ENCODE data around the gene CCDC142. TPM values are rescaled to one million over a fixed set of nuclear protein-coding genes. Genes with fewer than 3 reads are reported as not detected.
A peak's percentile ranks its signal among the peaks of the same experiment; 100 is the strongest.
"Not testable (repeated sequence)": the region's sequence is repeated elsewhere in the genome, so short reads cannot be mapped to it uniquely, and the experiment has no call there.

The CCDC142 gene
- total RNA-seq, 1 experiment from 2014 or later: 8.9 TPM

DNA sequence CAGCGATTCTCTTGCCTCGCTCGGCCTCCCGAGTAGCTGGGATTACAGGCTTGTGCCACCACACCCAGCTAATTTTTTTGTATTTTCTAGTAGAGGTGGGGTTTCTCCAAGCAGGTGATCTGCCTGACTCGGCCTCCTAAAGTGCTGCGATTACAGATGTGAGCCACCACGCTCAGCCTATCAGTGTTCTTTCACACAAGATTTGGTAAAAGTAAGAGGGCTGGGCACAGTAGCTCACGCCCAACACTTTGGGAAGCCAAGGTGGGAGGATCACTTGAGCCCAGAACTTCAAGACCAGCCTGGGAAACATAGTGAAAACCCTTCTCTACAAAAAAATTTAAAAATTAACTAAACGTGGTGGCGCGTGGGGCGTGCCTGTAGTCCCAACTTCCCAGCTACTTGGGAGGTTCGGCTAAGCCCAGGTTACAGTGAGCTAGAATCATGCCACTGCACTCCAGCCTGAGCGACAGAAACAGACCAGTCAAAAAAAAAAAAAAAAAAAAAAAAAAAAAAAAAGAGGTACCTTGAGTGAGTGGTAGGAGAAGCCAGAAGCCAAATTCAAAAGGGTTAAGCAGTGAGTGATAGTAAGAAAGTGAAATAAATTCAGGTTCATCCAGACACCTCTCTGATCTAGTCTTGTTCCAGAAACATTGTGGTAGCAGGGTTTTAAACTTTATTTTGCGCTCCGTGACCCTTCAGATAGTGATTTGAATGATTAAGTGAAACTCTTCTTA, 11.3 kb downstream of the CCDC142 start:
- no peak for DNase-seq (ENCODE audit: low read depth)

DNA sequence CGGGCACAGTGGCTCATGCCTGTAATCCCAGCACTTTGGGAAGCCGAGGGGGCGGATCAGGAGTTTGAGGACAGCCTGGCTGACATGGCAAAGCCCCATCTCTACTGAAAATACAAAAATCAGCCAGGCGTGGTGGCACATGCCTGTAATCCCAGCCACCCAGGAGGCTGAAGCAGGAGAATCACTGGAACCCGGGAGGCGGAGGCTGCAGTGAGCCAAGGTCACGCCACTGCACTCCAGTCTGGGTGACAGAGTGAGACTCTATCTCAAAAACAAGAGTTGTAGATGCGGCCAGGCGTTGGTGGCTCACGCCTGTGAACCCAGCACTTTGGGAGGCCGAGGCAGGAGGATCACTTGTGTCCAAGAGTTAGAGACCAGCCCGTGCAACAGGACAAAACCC, 12.1 kb downstream of the CCDC142 start:
- DNase-seq (ENCODE audit: low read depth): not testable (repeated sequence)

DNA sequence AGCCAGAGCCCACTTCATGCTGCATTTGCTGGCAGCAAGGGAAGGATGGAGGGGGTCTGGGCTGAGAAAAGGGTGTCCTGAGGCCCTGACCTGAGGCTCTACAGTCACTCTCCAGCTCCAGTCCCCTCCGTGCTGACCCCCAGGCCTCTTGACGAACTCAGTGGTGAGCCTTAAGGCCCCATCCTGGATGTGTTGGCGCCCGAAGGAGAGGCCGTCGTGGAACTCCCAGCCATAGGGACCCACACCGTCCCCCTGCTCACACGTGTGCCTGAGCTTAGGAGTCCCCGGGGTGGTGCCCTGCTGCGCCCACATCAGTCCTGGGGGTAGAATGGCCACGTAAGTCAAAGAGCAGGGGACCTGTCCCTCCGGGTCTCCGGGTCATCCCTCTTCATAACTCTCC, 18.4 kb downstream of the CCDC142 start:
- no peak for DNase-seq (ENCODE audit: low read depth)

DNA sequence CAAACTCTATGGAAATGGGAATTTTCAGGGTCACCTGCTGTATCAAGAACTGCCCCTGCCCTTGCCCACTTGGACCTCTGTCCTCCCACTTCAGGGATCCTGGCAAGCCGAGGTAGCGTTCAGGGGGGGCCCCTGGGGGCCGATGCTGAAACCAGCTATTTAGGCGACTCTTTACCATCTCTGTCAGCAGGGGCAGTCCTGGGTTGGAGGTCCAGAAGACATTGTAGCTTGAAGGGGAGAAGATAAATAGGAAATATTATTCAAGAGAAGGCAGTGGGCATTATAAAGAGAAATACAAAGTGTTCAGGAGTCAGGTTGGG, 20.1 kb downstream of the CCDC142 start:
- DNase-seq (ENCODE audit: low read depth): no peak

DNA sequence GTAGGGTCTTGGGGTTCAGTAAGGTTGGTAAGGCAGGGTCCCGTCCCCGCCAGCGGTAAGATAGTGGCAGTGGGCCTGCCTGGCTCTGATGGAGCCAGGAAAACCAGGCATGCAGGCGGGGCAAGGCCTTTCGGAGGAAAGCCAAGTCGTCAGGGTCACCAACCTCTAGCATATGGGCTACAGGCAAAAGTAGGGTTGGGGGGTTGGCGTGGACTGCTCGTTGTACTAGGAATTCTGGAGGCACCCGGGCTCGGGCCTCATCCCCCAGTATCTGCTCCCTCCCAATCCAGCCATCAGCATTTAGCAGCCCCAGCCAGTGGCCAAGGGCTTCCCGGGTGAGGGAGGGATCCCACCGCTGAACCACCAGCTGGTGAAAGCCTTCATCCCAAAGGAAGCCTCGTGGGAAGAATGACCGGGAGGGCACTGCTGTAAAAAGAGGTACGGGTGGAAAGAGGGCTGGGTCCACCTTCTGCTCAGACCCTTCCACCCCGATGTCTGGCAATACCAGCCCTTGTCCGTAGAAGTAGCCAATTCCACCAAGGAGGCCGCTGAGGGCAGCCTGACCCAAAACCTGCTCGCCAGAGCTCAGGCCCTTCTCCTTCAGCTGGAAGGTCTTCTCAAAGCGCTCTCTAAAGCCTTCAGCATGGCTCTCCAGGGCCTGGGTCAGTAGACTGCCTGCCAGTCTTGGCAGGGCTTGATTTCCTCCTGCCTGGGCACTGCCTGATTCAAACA, 20.6 kb downstream of the CCDC142 start:
- no peak for DNase-seq (ENCODE audit: low read depth)

DNA sequence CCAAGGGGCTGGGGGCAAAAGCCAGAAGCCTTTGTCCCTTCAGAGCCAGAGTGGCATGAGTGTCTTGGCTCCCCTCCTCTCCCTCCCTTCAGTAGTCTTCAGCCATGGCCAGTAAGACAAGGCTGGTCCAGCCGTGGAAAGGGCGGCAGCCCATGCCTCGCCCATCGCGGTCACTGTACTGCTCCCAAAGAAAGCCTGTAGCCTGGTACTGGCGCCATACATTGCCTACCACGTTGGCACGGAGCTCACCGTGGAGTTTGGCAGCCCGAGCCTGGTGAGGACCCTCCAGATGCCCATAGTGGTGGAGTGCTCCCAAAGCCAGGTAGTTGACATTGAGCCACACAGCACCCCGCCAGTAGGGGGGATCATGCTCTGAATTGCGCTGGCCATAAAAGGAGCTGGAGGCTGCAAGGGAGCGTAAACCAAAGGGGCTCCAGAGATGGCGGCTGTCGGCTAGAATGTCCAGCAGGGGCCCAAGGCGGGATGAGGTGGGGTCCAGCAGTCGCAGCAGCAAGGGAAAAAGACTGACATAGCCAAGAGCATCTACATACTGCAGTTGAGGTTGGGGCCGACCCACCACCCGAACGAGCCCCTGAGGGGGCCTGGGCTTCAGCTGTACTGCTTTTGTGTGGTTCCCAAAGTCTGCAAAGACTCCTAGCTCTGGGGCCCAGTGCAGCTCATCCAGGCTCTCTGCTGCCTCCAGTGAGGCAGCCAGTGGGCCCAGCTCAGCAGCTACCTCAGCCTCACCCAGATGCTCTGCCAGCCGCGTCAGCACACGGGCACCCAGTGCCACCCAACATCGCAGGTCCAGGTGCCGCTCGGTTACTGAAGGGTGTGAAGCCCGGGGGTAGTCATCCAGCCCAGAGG, 21.4 kb downstream of the CCDC142 start:
- DNase-seq (ENCODE audit: low read depth): no peak

DNA sequence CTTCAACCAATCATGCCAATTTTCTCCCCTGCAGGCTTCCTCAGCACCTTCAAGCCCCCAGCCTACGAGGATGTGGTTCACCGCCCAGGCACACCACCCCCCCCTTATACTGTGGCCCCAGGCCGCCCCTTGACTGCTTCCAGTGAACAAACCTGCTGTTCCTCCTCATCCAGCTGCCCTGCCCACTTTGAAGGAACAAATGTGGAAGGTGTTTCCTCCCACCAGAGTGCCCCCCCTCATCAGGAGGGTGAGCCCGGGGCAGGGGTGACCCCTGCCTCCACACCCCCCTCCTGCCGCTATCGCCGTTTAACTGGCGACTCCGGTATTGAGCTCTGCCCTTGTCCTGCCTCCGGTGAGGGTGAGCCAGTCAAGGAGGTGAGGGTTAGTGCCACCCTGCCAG, 22.6 kb downstream of the CCDC142 start:
- DNase-seq (ENCODE audit: low read depth): not testable (repeated sequence)

DNA sequence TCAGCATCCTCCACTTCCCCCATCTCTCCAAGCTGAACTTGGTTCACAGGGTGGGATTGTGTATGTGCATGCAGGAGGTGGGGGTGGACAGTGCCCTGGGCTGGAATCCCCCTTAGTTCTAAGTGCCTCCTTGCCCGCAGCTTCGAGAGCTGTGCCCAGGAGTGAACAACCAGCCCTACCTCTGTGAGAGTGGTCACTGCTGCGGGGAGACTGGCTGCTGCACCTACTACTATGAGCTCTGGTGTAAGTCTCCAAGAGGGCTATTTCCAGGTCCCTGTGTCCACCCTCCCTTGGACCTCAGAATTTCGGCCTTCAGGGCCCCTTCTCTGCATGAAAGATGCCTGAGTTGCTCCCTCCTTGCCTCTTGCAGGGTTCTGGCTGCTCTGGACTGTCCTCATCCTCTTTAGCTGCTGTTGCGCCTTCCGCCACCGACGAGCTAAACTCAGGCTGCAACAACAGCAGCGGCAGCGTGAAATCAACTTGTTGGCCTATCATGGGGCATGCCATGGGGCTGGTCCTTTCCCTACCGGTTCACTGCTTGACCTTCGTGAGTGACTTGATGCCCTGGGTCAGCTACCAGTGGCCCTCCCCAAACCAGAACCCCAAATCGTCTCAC, 23.2 kb downstream of the CCDC142 start:
- not testable (repeated sequence) for DNase-seq (ENCODE audit: low read depth)

DNA sequence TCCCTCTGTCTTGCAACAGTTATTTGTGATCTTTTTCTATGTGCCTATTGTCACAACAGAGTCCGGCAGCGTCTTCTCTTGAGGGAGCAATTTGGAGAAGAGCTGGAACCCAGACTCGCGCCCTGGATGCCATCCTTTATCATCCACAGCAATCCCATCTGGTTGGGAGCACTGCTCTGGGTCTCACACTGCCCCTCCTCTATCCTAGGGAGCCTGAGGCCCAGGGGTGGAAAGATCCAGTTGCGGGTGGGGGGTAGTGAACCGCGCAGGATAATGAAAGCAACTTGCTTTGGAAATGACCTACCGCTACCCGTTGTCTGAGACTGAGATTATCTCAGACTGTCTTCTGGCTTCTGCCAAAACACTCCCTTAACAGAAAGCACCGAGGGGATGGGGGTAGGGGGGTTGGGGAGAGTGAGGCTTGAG, 23.8 kb downstream of the CCDC142 start:
- DNase-seq (ENCODE audit: low read depth): no peak

DNA sequence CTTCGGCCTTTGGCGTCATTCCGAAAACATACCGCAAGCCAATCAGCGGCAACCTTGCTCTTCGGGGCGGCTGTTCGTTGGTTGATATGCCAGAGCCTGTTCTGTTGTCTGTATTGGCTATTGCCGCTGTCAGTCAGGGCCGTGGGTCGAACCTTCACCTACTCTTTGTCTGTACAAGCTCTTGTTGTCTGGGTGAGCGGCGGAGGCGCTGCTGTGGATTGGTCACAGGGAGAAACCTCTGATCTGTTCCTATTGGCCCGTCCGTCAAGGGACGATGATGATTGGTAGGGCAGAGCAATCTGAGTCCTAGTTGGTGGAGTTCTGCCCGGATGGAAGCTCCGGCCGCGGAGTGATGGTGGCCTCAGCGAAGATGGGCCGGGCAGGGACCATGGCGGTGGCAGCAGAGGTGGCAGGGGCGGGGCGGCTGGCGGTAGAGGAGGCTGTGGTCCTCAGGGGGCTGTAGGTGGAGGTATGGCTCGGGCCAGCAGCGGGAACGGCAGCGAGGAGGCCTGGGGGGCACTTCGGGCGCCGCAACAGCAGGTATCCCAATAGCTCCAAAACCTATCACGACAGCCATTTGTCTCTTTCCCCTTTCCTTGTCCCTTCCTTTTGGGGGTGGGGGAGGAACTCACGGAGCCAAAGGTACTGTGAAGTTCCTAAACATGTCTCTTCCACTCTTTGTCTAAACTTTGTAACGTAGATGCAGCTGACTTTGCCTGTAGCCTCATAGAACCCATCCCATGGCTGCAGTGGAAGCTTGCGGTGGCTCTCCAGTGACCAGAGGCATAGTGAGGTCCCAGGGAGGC, 24.5 kb downstream of the CCDC142 start, which contains the start of gene WBP1:
WBP1 (plus strand) TSS at position 307 of the 806 bp plus-strand sequence; CDS start at position 472, 165 bp downstream.
- peak; percentile 100 for DNase-seq (ENCODE audit: low read depth)

DNA sequence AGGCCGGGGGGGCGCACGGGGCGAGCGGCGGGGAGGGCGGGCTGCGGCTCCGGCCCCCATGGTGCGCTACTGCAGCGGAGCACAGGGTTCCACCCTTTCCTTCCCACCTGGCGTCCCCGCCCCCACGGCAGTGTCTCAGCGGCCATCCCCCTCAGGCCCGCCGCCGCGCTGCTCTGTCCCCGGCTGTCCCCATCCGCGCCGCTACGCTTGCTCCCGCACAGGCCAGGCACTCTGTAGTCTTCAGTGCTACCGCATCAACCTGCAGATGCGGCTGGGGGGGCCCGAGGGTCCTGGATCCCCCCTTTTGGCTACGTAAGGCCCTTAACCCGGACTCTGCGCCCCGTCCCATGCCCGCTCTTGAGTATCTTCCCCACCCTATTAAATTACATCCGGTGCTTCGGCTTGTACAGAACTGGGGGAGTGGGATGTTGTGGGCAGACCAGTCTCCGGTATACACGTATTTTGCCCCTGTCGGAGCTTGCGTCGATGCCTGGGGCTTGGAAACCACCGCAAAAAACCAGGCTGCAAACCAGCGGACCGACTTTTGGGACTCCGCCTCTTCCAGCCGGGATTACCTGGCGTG, 25.2 kb downstream of the CCDC142 start:
- DNase-seq (ENCODE audit: low read depth): peak; percentile 73

DNA sequence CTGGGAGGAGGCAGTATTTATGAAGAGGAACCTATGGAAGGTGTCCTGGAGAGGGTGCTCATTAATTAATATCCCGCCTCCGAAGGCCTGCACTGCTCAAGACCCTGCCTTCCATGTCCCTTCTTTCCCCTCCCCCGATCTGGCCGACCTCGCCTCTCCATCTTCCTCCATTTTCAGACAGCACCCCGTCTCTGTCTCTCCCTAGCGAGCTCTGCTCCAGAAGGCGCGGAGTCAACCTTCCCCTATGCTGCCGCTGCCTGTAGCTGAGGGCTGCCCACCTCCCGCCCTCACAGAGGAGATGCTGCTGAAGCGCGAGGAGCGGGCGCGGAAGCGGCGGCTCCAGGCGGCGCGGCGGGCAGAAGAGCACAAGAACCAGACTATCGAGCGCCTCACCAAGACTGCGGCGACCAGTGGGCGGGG, 25.7 kb downstream of the CCDC142 start:
- DNase-seq (ENCODE audit: low read depth): no peak

DNA sequence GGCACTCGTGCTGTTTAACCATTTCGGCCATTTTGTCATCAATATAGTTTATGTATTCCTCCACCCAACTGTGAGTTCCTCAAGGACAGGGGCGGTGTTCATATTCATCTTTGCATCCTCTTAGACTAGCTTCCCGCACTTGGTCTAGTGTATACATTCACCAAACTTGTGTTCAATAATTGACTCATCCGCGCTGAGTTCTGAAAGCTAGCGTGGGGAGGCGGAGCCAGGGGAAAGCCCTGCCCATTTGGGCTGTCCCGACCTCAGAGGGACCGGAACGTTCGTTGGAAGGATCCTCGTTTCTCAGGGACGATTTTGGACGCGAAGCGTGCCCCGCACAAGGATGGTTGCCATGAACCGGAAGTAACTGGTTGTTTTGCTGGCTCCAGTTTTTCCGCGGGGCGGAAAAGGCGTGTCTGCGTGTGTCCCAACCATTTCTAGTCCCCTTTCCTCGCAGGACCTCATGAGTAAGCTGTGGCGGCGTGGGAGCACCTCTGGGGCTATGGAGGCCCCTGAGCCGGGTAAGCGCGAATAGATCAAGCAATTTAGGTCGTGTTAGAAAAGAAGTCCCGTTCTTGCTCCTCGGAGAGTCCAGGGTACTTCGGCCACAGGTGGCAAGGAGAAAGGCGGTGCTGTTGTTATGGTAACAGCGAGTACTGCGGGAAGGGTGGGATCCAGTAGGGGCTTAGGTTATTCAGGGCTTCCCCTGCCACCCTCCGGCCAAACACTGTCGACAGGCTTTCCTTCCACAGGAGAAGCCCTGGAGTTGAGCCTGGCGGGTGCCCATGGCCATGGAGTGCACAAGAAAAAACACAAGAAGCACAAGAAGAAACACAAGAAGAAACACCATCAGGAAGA, 27.9 kb downstream of the CCDC142 start, which contains the start of gene INO80B:
INO80B (plus strand) TSS at position 434 of the 858 bp plus-strand sequence; CDS start at position 464, 30 bp downstream.
- DNase-seq (ENCODE audit: low read depth): peak; percentile 96

DNA sequence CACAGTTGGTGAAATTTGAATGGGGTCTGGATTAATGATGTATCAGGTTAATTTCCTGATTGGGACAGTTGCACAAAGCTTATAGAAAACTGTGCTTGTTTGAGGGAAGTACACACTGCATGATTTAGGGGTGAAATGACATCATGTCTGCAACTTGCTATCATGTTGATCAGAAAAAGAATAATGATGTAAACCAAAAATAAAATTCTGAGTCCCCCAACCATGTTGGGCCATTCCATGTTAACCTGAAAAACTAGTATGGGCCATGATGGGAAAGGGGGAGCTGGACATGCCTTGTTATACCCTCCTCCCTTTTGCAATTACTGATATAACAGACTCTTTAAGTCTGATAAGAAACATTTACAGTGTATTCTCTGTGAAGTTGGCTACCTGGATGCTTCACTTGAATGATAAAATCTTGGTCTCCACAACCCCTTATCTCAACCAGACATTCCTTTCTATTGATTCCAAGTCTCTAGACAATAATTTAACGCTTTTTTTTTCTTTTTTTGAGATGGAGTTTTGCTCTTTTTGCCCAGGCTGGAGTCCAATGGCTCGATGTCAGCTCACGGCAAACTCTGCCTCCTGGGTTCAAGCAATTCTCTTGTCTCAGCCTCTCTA, 32.1 kb downstream of the CCDC142 start:
- DNase-seq (ENCODE audit: low read depth): no peak

DNA sequence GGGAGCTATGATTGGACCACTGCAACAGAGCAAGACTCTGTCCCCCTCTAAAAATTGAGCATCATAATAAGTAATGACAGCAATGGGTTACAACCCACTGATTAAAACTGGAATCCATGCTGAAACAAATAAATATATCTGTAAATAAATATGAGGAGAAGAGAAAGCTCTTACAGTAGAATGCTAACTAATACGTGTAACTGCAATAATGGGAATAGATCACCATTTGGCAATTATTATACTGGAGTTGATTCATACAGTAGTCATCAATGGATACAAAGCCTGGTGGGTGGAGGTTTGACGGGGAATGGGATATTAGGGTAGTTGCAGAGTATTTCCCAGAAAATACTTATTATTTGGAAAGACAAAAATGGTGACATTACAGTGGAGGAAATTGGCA, 34.0 kb downstream of the CCDC142 start:
- no peak for DNase-seq (ENCODE audit: low read depth)

DNA sequence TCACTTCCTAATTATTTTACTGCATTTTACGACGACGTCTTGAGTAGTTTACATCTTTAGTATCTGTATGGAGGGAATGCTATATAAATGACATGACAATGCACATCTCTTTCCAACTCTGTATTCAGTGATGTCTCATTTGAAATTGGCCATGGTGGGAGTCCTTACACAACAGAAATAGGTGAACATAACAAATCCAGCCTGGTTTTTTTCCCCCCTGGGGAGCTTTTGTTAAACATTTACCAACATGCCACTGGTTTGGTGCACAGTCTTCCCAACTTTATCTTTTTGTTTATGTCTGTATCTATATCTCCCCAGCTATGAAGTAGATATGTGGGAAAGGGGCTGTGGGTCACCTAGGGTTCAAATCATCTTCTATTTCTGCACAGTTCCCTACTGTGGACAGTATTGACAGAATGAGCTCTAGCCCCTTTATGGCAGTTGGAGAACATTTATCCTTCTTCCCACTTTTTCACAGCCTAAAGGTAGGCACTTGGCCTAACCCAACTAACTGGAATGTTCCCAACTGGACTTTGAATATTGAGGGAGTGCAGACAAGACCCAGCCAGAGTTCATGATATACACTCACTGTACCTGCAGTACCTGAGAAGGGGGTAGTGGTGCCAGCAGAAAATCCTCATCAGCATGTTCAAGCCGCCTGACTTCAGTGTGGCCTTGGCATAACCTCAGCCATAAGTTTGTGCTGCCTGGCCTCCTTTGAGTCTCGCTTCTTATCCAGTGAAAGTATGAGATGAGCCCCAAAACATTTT, 35.4 kb downstream of the CCDC142 start:
- DNase-seq (ENCODE audit: low read depth): no peak

DNA sequence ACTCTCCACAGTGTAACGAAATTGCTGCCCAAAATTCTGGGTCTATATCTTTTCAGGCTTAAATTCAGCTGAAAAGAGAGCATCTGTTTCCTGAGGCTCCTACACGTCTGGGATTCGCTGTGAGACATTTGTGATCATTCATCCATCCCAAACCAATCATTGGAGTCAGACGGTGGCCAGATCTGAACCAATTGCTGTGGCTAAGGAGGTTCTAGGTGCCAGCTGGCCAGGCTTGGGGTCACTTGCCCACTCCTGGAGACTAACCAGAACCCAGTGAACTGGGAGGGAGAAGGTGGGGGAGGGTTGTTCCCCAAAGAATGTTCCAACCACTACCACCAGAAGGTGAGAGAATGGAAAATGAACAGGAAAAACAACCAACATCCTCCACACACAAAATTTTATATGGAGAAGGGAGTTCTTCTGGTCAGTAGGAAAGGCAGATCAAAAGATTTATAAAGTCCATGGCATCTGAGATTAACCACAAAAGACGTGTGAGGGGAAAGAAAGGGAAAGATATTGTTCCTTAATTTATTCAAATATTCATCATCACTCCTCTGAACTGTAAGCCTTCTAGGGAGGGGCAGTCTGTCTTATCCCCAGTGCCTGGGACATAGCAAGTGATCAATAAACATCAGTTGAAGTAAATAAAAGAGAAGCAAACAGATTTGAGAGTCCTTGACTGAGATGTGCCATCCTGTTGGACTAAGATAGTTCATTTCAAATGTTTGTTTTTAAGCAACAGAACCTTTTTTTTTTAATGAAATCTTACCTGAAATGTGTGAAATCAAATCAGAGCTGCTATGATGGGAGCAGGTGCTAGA, 38.1 kb downstream of the CCDC142 start:
- DNase-seq (ENCODE audit: low read depth): no peak
